Activated CD8-positive, alpha-beta memory T cell treated with anti-CD3 and anti-CD28 coated beads, Interleukin-2, amount 10 ng/mL, durations not matched to agents 7 days and 5 days (primary cell): ENCODE data around the gene MROH8. TPM values are rescaled to one million over a fixed set of nuclear protein-coding genes. Genes with fewer than 3 reads are reported as not detected.

Source experiments
- ATAC-seq: fragments of 150-1000 bp; cut with Tn5 transposase; one replicate; pipeline ENCODE4 v1.10.0; 2021; ENCODE audit warnings: moderate library complexity
- CTCF ChIA-PET: fragments of 350-600 bp; sonication (Branson Sonifier 250); formaldehyde crosslinking; loops from one replicate; lab custom pipeline; 2021; ENCODE audit warnings: antibody characterized with exemption; lab: Charles Lee
- DNase-seq: peaks from one replicate; pipeline ENCODE4 v3.0.0-alpha.2; 2020
- H3K27ac Mint-ChIP-seq: one replicate; pipeline ENCODE4 v1.8.0; 2021; ENCODE audit warnings: mild to moderate bottlenecking, mixed read lengths
- H3K27me3 Mint-ChIP-seq: one replicate; pipeline ENCODE4 v1.8.0; 2021; ENCODE audit warnings: mixed read lengths
- H3K36me3 Mint-ChIP-seq: one replicate; pipeline ENCODE4 v1.8.0; 2021; ENCODE audit warnings: mild to moderate bottlenecking, mixed read lengths
- H3K4me1 Mint-ChIP-seq: one replicate; pipeline ENCODE4 v1.8.0; 2021; ENCODE audit warnings: mixed read lengths
- H3K4me3 Mint-ChIP-seq: one replicate; pipeline ENCODE4 v1.8.0; 2021; ENCODE audit warnings: mild to moderate bottlenecking, moderate library complexity, mixed read lengths
- H3K9me3 Mint-ChIP-seq: one replicate; pipeline ENCODE4 v1.8.0; 2022; ENCODE audit warnings: low read depth, mixed read lengths
- total RNA-seq, 2 experiments: library from RNA; stranded (reverse); gene quantifications; one replicate each; pipeline ENCODE4 v1.2.3, GENCODE V29; 2021

MROH8 gene
- 1 to 10 TPM; 2.3 to 3.1 TPM for total RNA-seq

GRCh38 chr20:37178839-37179682, at the start of gene MROH8, which contains the start of gene RPN2:
MROH8 (minus strand) TSS chr20:37179548.
RPN2 (plus strand) TSS chr20:37179330; CDS start chr20:37179357, 27 bp downstream.
- Mint-ChIP-seq H3K36me3 (peaks cover 16% of the 10 kb centered on the region), H3K27ac (peak within 1 kb of the TSS; percentile 94), H3K27me3 (no peaks in the 10 kb centered on the region), H3K9me3 (no peaks in the 10 kb centered on the region), H3K4me1 (peaks cover 35% of the 10 kb centered on the region), H3K4me3 (peak within 1 kb of the TSS; percentile 84)
- DNase-seq (peak; percentile 98), ATAC-seq (peak; percentile 97)
- CTCF ChIA-PET = interaction anchor here (0.8 to 3.3 kb wide), 12 partner anchors 11 to 855 kb away, joined by 3 to 65 read pairs (median 4); partner anchors contain the start of genes BLCAP, RBL1 and RPRD1B

GRCh38 chr20:37228656-37229055, 49.3 kb upstream of the MROH8 start:
- Mint-ChIP-seq H3K4me1 (no peaks in the 10 kb centered on the region), H3K27ac (no peak overlapping the region), H3K4me3 (no peak overlapping the region), H3K36me3 (peaks cover 32% of the 10 kb centered on the region), H3K27me3 (no peaks in the 10 kb centered on the region), H3K9me3 (no peaks in the 10 kb centered on the region)
- CTCF ChIA-PET = interaction anchor here (0.6 to 1.0 kb wide), 2 partner anchors 15 to 33 kb away, joined by 3 read pairs; no protein-coding TSS in a partner anchor
- DNase-seq (no peak), ATAC-seq (no peak)

GRCh38 chr20:37228082-37228481, 48.7 kb upstream of the MROH8 start:
- CTCF ChIA-PET = no interaction called here
- H3K27me3 Mint-ChIP-seq = no peaks in the 10 kb centered on the region

DNA sequence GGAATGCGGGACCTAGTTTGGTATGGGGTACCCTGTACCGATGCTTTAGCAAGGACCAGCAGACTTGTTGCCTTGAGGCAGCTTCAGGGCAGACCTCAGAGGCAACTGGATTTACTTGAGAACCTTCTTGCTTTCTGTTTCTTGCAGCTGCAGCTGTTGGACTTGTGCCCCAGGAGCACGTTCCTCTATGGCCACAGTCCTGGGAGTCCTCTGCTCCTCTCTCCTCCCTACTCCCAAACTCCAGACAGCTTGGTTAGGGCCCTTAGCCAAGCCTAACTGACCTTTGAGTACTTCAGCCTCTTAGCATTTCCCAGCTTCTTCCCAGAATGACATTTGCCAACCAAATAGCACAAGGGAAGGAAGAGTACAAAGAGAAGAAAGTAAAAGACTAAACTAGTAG, 47.5 kb upstream of the MROH8 start:
- Mint-ChIP-seq H3K4me3 (no peak overlapping the region), H3K36me3 (peaks cover 35% of the 10 kb centered on the region), H3K27me3 (no peaks in the 10 kb centered on the region), H3K27ac (no peak overlapping the region), H3K9me3 (no peaks in the 10 kb centered on the region), H3K4me1 (peaks cover 3% of the 10 kb centered on the region)
- DNase-seq (no peak), ATAC-seq (no peak)
- CTCF ChIA-PET = no interaction called here

More at GRCh38 chr20:37228082-37228481, 48.7 kb upstream of the MROH8 start:
- peaks cover under 1% of the 10 kb centered on the region for H3K4me1 Mint-ChIP-seq
- no peak overlapping the region for H3K27ac Mint-ChIP-seq
- no peak for ATAC-seq
- H3K9me3 Mint-ChIP-seq = no peaks in the 10 kb centered on the region
- DNase-seq = no peak
- H3K4me3 Mint-ChIP-seq = no peak overlapping the region
- peaks cover 36% of the 10 kb centered on the region for H3K36me3 Mint-ChIP-seq

GRCh38 chr20:37225146-37225545, 45.8 kb upstream of the MROH8 start:
- H3K27ac Mint-ChIP-seq = no peak overlapping the region
- H3K4me1 Mint-ChIP-seq = peaks cover 3% of the 10 kb centered on the region
- CTCF ChIA-PET = no interaction called here
- no peaks in the 10 kb centered on the region for H3K27me3 Mint-ChIP-seq
- no peaks in the 10 kb centered on the region for H3K9me3 Mint-ChIP-seq
- ATAC-seq (no peak), DNase-seq (no peak)
- peaks cover 33% of the 10 kb centered on the region for H3K36me3 Mint-ChIP-seq
- H3K4me3 Mint-ChIP-seq = no peak overlapping the region

- Mint-ChIP-seq H3K27ac (peak overlapping the region; percentile 51), H3K4me3 (no peak overlapping the region)
Measured at GRCh38 chr20:37223053-37223452, 43.7 kb upstream of the MROH8 start.

DNA sequence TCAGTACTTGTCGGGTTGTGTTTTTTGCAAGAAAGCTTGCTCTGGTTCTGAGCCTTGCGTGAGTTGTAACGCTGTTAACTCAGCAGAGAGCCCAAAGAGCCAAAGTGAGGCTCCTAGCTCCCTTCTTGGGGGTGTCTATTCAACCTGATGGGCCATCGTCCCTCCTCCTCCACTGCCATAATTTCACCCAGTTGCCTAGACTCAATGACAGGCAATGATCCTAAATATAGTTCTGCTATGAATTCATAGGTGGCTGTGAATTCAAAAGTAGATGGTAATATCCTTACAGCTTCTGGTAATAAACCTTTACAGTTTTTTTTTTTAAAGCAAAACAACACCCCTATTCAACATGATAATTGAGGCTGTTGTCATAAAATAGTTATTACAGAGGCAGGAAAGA, 42.7 kb upstream of the MROH8 start:
- no peak for ATAC-seq
- CTCF ChIA-PET = interaction anchor here (0.7 kb wide), 1 partner anchor 23 kb away, joined by 3 read pairs; no protein-coding TSS in a partner anchor

More at GRCh38 chr20:37223053-37223452, 43.7 kb upstream of the MROH8 start:
- Mint-ChIP-seq H3K36me3 (peaks cover 35% of the 10 kb centered on the region), H3K9me3 (no peaks in the 10 kb centered on the region), H3K4me1 (peaks cover 3% of the 10 kb centered on the region), H3K27me3 (no peaks in the 10 kb centered on the region)
- CTCF ChIA-PET = interaction anchor here (1.2 kb wide), 1 partner anchor 9 kb away, joined by 3 read pairs; no protein-coding TSS in a partner anchor
- ATAC-seq (no peak), DNase-seq (no peak)

GRCh38 chr20:37220731-37221130, 41.4 kb upstream of the MROH8 start:
- Mint-ChIP-seq H3K4me3 (no peak overlapping the region), H3K27ac (no peak overlapping the region), H3K27me3 (no peaks in the 10 kb centered on the region), H3K36me3 (peaks cover 40% of the 10 kb centered on the region), H3K4me1 (peaks cover 3% of the 10 kb centered on the region), H3K9me3 (no peaks in the 10 kb centered on the region)
- ATAC-seq = no peak
- CTCF ChIA-PET = interaction anchor here (1.2 kb wide), 1 partner anchor 24 kb away, joined by 3 read pairs; no protein-coding TSS in a partner anchor
- DNase-seq = no peak

More for the DNA sequence above, 42.7 kb upstream of the MROH8 start:
- Mint-ChIP-seq H3K9me3 (no peaks in the 10 kb centered on the region), H3K27ac (no peak overlapping the region), H3K4me3 (no peak overlapping the region), H3K27me3 (no peaks in the 10 kb centered on the region), H3K36me3 (peaks cover 35% of the 10 kb centered on the region), H3K4me1 (peaks cover 3% of the 10 kb centered on the region)
- DNase-seq = no peak

GRCh38 chr20:37219751-37220668, 40.7 kb upstream of the MROH8 start:
- H3K9me3 Mint-ChIP-seq = no peaks in the 10 kb centered on the region
- H3K4me3 Mint-ChIP-seq = no peak overlapping the region
- peaks cover 3% of the 10 kb centered on the region for H3K4me1 Mint-ChIP-seq
- DNase-seq (no peak), ATAC-seq (no peak)
- no peak overlapping the region for H3K27ac Mint-ChIP-seq
- H3K27me3 Mint-ChIP-seq = no peaks in the 10 kb centered on the region
- H3K36me3 Mint-ChIP-seq = peaks cover 37% of the 10 kb centered on the region
- CTCF ChIA-PET = interaction anchor here (1.2 kb wide), 1 partner anchor 23 kb away, joined by 3 read pairs; no protein-coding TSS in a partner anchor

- Mint-ChIP-seq H3K4me3 (no peak overlapping the region), H3K9me3 (no peaks in the 10 kb centered on the region), H3K36me3 (peaks cover 36% of the 10 kb centered on the region), H3K27ac (no peak overlapping the region), H3K27me3 (no peaks in the 10 kb centered on the region), H3K4me1 (peaks cover 3% of the 10 kb centered on the region)
- no peak for ATAC-seq
- CTCF ChIA-PET = no interaction called here
- DNase-seq = no peak
Measured at GRCh38 chr20:37218976-37219375, 39.6 kb upstream of the MROH8 start.

GRCh38 chr20:37218441-37218840, 39.1 kb upstream of the MROH8 start:
- DNase-seq = no peak
- H3K27ac Mint-ChIP-seq = no peak overlapping the region
- peaks cover 3% of the 10 kb centered on the region for H3K4me1 Mint-ChIP-seq
- H3K36me3 Mint-ChIP-seq = peaks cover 35% of the 10 kb centered on the region
- no peak for ATAC-seq
- no peaks in the 10 kb centered on the region for H3K9me3 Mint-ChIP-seq
- H3K27me3 Mint-ChIP-seq = no peaks in the 10 kb centered on the region
- no peak overlapping the region for H3K4me3 Mint-ChIP-seq
- CTCF ChIA-PET = interaction anchor here (1.3 to 2.9 kb wide), 2 partner anchors 17 to 23 kb away, joined by 5 to 7 read pairs; no protein-coding TSS in a partner anchor

- Mint-ChIP-seq H3K9me3 (no peaks in the 10 kb centered on the region), H3K27me3 (no peaks in the 10 kb centered on the region), H3K36me3 (peaks cover 49% of the 10 kb centered on the region), H3K27ac (no peak overlapping the region), H3K4me3 (no peak overlapping the region), H3K4me1 (no peaks in the 10 kb centered on the region)
- ATAC-seq = no peak
- no peak for DNase-seq
- CTCF ChIA-PET = interaction anchor here (1.9 kb wide), 1 partner anchor 14 kb away, joined by 8 read pairs; no protein-coding TSS in a partner anchor
Measured at GRCh38 chr20:37209661-37210314, 30.4 kb upstream of the MROH8 start.
